ENCODE measurements around the gene CTXN1. TPM values are rescaled to one million over a fixed set of nuclear protein-coding genes. Genes with fewer than 3 reads are reported as not detected.

The CTXN1 gene
- total and polyA plus RNA-seq, 2 donors (not counting 1 experiment from before 2014, with no cell fraction given): not detected

- Mint-ChIP-seq H3K9me3 (ENCODE audit: insufficient read depth) (no peaks in the 10 kb centered on the region), H3K27ac (no peak overlapping the region), H3K4me3 (no peak overlapping the region), H3K4me1 (peaks cover 17% of the 10 kb centered on the region), H3K27me3 (no peaks in the 10 kb centered on the region)
- intact Hi-C loops (cut with micrococcal nuclease): no loop called here
- Histone ChIP-seq H2AFZ (ENCODE audit: insufficient read depth, low read depth, low read length, poor library complexity, severe bottlenecking) (no peak overlapping the region), H3K27me3 (replicated peaks in 1 of 4; ENCODE audit: control extremely low read depth in 1 of 4, control insufficient read depth in 3 of 4, insufficient read depth in 4 of 4, low read length in 3 of 4) (no peaks in the 10 kb centered on the region), H3K36me3 (replicated peaks in 1 of 2; ENCODE audit: control extremely low read depth in 1 of 2, control insufficient read depth in 1 of 2, extremely low read depth in 1 of 2, insufficient read depth in 2 of 2, low read length in 1 of 2) (no peaks in the 10 kb centered on the region), H3K4me2 (replicated peaks; ENCODE audit: low read depth, low read length, poor library complexity, severe bottlenecking) (no peak overlapping the region), H3K79me2 (ENCODE audit: control insufficient read depth, insufficient read depth, low read length) (peaks cover 4% of the 10 kb centered on the region), H4K20me1 (ENCODE audit: control insufficient read depth, insufficient read depth, low read length, poor library complexity, severe bottlenecking) (no peaks in the 10 kb centered on the region), H3K9me3 (ENCODE audit: control extremely low read depth in 1 of 3, control insufficient read depth in 2 of 3, insufficient read depth in 1 of 3, low read length in 2 of 3) (no peaks in the 10 kb centered on the region), H3K9ac (ENCODE audit: low read length) (no peak overlapping the region), H3K4me1 (ENCODE audit: control insufficient read depth in 2 of 2, insufficient read depth in 2 of 2, low read length in 2 of 2) (peaks cover 4 to 13% of the 10 kb centered on the region in 2 donors), H3K4me3 (ENCODE audit: control extremely low read depth in 1 of 5, extremely low read depth in 1 of 5, insufficient read depth in 1 of 5, low read depth in 2 of 5, low read length in 4 of 5) (no peak overlapping the region), H3K27ac (ENCODE audit: low read length in 2 of 2) (no peak overlapping the region)
- no peak for DNase-seq
- TF ChIP-seq EZH2 (IDR thresholded peaks at IDR 0.05; ENCODE audit: borderline replicate concordance, insufficient read depth, low read depth, low read length, poor library complexity, severe bottlenecking) (no peak), CTCF (IDR thresholded peaks at IDR 0.05) (no peak)
- 100% methylated on average over 4 of the region's 4 CpGs for WGBS (ENCODE audit: insufficient coverage)
- ChIA-PET CTCF (no interaction called here), POLR2A (no interaction called here)
- no peak for ATAC-seq (ENCODE audit: low read depth)
Observed at GRCh38 chr19:7947939-7948338, 22.0 kb upstream of the CTXN1 start.

GRCh38 chr19:7944177-7944761 lies 18.3 kb upstream of the CTXN1 start:
- Mint-ChIP-seq H3K27ac (peak overlapping the region; percentile 97), H3K4me3 (peak overlapping the region; percentile 96), H3K4me1 (peaks cover 27% of the 10 kb centered on the region), H3K9me3 (ENCODE audit: insufficient read depth) (no peaks in the 10 kb centered on the region), H3K27me3 (no peaks in the 10 kb centered on the region)
- H3K9ac ChIP-seq (ENCODE audit: low read length): peak overlapping the region; percentile 71
- peak overlapping the region; percentile 84 for H3K4me2 ChIP-seq (replicated peaks; ENCODE audit: low read depth, low read length, poor library complexity, severe bottlenecking)
- H3K9me3 ChIP-seq (ENCODE audit: control extremely low read depth in 1 of 3, control insufficient read depth in 2 of 3, insufficient read depth in 1 of 3, low read length in 2 of 3): no peaks in the 10 kb centered on the region
- H3K36me3 ChIP-seq (replicated peaks in 1 of 2; ENCODE audit: control extremely low read depth in 1 of 2, control insufficient read depth in 1 of 2, extremely low read depth in 1 of 2, insufficient read depth in 2 of 2, low read length in 1 of 2): peaks cover 0 to 12% of the 10 kb centered on the region in 2 experiments
- WGBS (ENCODE audit: insufficient coverage): 19% methylated on average over 12 of the region's 18 CpGs
- peak overlapping the region; percentile 94 to 99 for H3K27ac ChIP-seq (ENCODE audit: low read length in 2 of 2)
- peak overlapping the region; percentile 66 to 89 (median 86) for H3K4me3 ChIP-seq (ENCODE audit: control extremely low read depth in 1 of 5, extremely low read depth in 1 of 5, insufficient read depth in 1 of 5, low read depth in 2 of 5, low read length in 4 of 5)
- POLR2A ChIA-PET: interaction anchor here (1.0 to 3.2 kb wide), 7 partner anchors 15 to 446 kb away, joined by 3 to 29 read pairs (median 5); partner anchors contain the start of genes PET100, RAB11B, SNAPC2 and XAB2
- no peaks in the 10 kb centered on the region for H4K20me1 ChIP-seq (ENCODE audit: control insufficient read depth, insufficient read depth, low read length, poor library complexity, severe bottlenecking)
- peaks cover 39% of the 10 kb centered on the region for H3K79me2 ChIP-seq (ENCODE audit: control insufficient read depth, insufficient read depth, low read length)
- TF ChIP-seq EZH2 (IDR thresholded peaks at IDR 0.05; ENCODE audit: borderline replicate concordance, insufficient read depth, low read depth, low read length, poor library complexity, severe bottlenecking) (no peak), CTCF (IDR thresholded peaks at IDR 0.05) (peak; percentile 88)
- intact Hi-C loops (cut with micrococcal nuclease): loop anchor here (1.0 to 5.0 kb wide), 4 partner anchors 58 to 377 kb away; partner anchors contain the start of genes NDUFA7 and RPS28
- peaks cover 12 to 21% of the 10 kb centered on the region in 2 donors for H3K4me1 ChIP-seq (ENCODE audit: control insufficient read depth in 2 of 2, insufficient read depth in 2 of 2, low read length in 2 of 2)
- CTCF ChIA-PET: interaction anchor here (0.7 to 3.9 kb wide), 33 partner anchors 9 to 637 kb away, joined by 3 to 28 read pairs (median 5); partner anchors contain the start of genes ELAVL1, MAP2K7, PET100 and SNAPC2
- DNase-seq: peak; percentile 93
- H2AFZ ChIP-seq (ENCODE audit: insufficient read depth, low read depth, low read length, poor library complexity, severe bottlenecking): peak overlapping the region; percentile 94
- no peaks in the 10 kb centered on the region for H3K27me3 ChIP-seq (replicated peaks in 1 of 4; ENCODE audit: control extremely low read depth in 1 of 4, control insufficient read depth in 3 of 4, insufficient read depth in 4 of 4, low read length in 3 of 4)
- ATAC-seq (ENCODE audit: low read depth): peak; percentile 25
